Stimulated activated CD4-positive, alpha-beta T cell treated with anti-CD3 and anti-CD28 coated beads, Interleukin-4, amount 100 ng/mL, for 4 hours (primary cell): ENCODE results near the gene MAPK14.
A peak's percentile ranks its signal among the peaks of the same experiment; 100 is the strongest.
"Not testable (repeated sequence)": the region's sequence is repeated elsewhere in the genome, so short reads cannot be mapped to it uniquely, and the experiment has no call there.

Source experiments
- DNase-seq, 2 experiments: peaks; one replicate each; pipeline ENCODE4 v3.0.0-alpha.2; 2020

Gene MAPK14

DNA sequence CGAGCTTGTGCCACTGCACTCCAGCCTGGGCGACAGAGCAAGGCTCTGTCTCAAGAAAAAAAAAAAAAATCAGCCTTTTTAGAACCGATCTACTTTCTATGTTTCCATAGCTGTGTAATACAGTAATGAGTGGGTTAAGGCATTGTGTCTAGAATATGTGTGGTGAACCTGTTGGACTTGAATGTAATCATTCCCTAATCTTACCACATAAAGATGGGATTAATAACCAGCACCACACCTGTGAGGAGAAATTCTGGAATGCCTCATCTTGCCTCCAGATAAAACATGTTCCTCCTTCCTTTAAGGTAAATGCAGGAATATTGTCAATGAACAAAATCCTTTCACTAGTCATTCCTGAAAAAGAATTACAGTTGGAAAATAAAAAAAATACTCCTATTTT is 43.7 kb downstream of the MAPK14 start:
- DNase-seq = no peak

DNA sequence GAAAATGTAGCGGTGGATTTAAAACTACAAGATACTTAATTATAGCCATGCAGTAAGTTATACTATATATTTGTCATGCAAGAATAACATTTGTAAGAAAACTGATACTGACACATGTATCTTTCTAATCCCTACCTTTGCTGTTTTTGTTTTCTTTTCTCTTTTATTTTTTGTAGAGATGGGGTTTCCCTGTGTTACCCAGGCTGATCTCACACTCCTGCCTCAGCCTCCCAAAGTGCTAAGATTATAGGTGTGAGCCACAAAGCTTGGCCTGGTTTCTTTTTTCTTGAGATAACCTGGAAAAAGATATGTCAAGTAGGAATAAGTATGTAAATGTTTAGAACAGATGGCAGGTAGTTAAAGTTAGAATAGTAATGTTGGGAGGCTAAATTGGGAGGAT is 44.1 kb downstream of the MAPK14 start:
- no peak for DNase-seq

DNA sequence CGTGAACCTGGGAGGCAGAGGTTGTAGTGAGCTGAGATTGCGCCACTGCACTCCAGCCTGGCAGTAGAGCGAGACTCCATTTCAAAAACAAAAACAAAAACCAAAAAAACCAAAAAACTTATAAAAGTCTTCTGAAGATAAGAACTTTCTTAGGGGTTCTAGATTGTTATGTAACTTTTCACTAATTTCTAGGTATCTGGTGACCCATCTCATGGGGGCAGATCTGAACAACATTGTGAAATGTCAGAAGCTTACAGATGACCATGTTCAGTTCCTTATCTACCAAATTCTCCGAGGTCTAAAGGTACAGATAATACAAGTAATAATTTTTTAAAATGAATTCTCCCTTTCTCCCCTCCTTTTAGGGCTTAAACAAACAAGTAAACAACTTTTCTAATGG is 45.1 kb downstream of the MAPK14 start:
- no peak for DNase-seq

DNA sequence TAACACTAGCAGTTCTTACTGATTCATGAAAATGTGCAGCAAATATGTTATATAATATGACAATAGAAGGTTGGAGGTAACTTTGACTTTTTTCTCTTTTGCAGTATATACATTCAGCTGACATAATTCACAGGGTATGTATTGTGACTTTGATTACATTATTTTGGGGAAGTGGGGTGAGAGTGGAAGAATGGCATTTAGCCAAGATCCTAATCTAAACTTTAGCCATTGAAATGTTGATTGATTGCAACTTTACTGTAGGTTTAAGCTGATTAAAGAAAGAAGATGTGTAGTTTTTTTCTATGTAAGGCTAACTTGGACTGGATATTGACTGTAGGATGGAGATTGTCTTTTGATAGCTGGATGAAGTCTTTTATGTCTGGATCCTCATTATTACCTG is 46.0 kb downstream of the MAPK14 start:
- no peak for DNase-seq

DNA sequence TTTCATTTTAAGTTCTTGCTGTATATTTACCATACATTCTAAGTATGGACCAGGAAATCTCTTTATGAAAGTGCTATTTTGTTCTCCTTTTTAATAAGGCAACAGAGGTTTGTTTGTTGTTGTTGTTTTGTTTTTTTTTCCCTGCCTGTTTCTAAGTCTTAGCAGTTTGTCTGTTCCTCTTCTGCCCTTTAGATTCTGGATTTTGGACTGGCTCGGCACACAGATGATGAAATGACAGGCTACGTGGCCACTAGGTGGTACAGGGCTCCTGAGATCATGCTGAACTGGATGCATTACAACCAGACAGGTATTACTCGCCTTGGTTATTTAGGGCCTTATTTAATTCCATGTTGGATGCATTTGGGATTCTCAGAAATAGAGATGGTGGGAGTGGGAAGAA is 48.0 kb downstream of the MAPK14 start:
- DNase-seq = no peak

DNA sequence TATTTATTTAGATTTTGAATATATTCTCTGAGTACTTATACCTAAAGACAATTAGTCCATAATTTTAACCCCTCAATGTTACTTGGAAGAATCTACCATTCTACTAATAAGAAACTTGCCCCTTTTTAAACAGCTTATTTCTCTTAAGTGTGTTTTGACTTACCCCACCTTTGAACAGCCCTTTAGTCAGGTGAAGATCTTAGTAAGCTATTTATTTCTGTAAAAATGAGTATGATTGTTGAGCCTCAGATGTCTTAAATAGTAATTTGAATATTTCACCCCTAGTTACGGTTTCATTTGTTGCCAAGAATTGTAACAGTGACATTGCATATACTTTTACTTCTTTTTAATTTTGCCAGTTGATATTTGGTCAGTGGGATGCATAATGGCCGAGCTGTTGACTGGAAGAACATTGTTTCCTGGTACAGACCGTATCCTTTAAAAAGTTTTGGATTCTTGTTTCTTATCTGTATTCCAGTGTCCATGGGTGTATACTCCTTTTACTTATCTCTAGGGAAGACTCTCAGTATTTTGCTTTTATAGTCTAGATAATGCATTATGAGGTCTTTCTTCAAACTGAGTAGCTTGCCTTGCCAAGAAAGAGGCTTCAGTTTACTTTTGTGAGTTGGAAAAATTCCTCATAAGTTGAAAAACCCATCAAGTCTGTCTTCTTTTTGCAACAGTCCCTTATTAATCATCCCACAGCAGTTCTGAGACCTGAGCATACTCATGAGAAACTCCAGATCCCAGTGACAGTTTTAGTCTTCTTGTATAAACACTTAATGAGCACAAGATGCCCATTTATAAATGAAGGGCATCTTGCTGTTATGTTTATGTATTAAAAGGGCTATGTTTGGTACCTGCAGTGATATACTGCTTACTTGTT is 48.8 kb downstream of the MAPK14 start:
- DNase-seq = no peak

DNA sequence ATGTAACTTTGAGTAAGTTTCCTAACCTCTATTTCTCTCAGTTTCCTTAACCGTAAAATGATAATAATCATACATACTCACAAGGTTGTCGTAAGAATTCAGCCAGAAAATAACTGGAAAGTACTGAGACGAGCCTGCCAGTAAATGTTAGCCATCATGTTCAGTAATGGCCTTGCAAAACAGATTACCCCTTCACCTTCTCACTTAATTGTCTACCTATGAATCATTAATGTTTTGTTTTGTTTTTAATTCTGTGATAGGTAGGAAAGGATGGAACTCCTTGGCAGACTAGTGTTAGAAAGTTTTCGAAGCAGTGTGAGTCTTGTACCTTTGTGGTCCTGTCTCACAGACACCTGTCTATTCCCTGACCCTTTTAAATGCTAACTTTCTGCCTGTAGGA is 50.6 kb downstream of the MAPK14 start:
- no peak for DNase-seq

DNA sequence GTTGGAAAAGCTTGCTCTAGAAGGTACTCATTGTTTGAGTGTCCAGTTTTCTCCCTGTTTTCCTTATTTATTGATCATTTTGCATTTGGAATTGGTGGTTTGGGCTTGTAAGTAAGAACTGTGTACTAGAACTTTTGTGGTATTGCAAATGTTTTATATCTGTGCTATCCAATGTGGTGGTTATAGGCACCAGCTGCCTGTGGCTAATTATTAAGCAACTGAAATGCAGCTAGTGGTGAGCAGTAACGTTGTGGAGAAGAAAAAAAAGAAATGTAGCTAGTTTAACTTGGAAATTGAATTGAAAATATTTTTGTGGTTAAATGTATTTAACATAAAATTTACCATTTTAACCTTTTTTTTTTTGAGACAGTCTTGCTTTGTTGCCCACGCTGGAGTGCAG is 52.0 kb downstream of the MAPK14 start:
- no peak for DNase-seq

DNA sequence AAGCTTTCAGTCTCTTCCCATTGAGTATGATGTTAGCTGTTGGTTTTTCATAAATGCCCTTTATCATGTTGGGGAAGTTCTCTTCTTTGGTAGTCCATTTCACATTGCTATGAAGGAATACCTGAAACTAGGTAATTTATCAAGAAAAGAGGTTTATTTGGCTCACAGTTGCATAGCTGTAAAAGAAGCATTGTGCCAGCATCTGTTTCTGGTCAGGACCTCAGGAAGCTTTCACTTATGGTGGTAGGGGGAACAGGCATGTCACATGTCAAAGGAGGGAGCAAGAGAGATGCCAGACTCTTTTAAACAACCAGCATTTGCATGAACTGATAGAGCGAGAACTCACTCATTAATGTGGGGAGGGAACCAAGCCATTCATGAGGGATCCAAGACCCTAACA is 54.7 kb downstream of the MAPK14 start:
- no peak for DNase-seq

DNA sequence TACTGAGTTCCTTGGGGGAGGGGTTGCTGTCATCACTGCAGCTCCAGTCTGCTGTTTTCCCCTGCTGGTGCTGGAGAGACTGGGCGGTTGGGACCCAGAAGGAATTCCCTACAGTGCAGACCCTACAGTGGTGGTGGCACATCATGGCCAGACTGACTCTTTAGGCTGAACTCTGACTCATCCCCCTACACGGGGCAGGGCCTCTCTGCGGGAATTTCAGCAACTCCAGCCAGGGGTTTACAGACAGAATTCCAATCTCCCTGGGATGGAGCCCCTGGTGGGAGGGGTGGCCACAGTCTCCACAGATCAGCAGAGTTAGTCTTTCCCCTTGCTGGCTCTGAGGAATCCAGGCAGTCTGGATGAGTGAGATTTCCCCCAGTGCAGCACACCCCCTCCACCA is 55.8 kb downstream of the MAPK14 start:
- no peak for DNase-seq

DNA sequence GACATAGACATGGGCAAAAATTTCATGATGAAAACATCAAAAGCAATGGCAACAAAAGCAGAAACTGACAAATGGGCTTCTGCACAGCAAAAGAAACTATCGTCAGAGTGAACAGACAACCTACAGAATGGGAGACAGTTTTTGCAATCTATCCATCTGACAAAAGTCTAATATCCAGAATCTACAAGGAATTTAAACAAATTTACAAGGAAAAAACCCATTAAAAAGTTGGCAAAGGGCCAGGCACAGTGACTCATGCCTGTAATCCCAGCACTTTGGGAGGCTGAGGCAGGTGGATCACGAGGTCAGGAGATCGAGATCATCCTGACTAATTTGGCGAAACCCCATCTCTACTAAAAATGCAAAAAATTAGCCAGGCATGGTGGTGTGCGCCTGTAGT is 60.6 kb downstream of the MAPK14 start:
- not testable (repeated sequence) for DNase-seq

DNA sequence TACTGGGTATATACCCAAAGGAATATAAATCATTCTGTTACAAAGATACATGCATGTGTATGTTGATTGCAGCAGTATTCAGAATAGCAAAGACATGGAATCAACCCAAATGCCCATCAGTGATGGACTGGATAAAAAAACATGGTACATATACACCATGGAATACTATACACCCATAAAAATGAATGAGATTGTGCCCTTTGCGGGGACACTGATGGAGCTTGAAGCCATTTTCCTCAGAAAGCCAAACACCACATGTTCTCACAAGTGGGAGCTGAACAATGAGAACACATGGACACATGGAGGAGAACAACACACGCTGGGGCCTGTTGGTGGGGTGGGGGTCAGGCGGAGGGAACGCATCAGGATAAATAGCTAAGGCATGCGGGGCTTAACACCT is 61.4 kb downstream of the MAPK14 start:
- no peak for DNase-seq

DNA sequence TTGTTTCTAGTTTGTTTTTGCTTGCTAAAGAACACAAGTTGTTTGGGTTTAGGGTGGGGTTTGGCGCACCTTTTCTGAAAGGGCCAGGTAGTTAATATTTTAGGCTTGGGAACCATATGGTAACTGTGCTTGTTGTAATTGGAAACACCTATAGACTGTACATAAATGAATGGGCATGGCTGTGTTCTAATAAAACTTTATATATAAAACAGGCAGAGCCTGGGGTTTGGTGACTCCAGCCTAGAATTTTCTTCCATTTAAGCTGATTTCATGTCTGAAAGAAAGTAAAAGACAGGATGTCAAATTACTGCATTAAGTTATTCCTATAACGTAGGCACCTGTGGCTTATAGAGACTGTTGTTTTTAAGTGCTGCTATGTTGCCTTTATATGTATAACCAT is 66.6 kb downstream of the MAPK14 start:
- DNase-seq = no peak

DNA sequence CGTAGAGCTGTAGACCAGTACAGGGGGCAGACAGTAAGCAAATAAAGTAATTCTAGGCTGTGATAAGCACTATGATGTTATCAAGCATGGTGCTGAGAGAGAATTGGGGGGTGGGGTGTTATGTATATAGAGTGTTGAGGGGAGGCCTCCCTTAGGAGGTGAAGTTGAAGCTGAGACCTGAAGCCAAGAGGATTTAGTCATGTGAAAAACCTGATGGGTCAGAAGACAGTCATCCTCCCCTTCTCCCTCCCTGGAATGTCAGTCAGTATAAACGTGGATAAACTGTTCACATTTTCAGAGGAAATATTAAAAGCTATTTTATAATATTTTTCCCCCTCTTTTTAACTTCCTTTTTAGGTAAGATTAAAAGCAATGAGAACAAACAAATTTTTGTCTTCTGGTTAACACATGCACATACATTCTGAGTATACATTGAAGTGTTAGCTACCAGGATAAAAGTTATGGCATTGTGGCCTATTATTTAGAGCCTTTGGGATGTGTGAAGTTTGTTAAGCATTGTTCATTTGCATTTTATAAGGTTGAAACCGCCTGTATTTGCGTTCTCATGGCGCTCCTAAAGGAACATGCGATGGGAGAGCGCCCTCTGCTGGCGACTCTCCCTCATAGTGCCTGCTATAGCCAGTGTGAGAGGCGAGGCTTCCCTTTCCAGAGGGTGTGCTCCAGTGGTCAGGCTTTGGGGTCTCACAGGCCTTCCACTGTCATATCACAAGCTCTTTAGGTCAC is 67.3 kb downstream of the MAPK14 start:
- DNase-seq = peak; percentile 74 to 80

DNA sequence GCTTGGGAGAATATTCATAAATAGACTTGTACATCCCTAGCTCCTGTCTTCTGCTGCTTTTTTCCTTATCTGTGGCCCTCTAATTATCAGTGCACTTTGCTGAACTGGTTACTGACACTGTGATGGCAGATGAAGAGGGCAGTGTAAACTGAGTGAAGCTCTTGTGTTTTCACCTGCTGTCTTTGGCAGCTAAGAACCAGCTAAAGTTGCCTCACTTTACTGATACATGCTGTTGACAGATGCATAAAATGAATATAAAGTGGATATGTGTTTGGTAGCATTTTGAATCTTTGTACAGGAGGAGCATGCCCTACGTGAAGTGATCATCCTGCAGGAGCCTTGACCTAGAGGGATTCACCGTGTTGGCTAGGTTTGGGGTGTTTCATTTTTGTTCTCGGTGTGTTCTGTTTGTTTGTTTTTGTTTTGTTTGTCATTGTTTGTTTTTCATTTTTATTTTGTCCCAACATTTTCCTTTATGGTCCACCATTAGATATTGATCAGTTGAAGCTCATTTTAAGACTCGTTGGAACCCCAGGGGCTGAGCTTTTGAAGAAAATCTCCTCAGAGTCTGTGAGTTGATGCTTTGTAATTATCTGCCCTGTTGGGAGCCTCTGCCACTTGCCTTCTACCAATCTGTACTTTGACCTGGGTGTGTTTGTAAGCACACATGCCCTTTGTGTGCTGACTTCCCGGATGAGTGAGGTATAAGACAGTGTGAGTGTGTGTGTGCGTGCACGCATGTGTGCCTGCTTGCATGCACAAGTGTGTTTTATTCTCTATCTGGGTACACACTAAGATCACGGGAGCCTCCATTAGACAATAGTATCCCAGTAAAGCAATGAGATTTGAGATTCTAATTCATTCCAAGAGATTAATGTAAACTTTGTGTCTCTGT is 68.1 kb downstream of the MAPK14 start:
- DNase-seq = no peak

DNA sequence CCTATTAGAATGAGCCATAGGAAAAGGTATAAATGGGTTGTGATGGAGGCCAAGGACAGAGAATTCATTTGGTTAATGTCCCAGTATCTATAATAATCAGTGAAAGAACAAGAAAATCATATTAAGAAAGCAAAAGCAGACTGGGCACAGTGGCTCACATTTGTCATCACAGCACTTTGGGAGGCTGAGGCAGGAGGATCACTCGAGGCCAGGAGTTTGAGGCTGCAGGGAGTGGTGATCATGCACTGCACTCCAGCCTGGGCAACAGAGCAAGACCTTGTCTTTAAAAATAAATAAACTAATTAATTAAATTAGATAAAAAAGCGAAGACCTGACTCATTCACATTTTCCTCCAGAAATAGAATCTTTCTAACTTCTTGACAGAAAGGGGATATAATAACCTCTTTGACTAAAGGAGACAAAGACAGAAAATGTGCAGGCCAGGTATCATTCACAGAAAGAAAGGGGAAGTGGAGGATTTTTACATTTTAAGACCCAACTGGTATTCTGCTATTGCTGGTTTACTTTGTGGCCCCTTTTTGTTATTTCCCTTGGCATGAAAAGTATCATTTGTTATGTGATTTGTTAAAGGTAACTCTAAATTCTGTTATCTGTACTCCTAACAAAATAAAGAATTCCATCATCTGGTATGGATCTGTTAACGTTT is 70.8 kb downstream of the MAPK14 start:
- no peak for DNase-seq

DNA sequence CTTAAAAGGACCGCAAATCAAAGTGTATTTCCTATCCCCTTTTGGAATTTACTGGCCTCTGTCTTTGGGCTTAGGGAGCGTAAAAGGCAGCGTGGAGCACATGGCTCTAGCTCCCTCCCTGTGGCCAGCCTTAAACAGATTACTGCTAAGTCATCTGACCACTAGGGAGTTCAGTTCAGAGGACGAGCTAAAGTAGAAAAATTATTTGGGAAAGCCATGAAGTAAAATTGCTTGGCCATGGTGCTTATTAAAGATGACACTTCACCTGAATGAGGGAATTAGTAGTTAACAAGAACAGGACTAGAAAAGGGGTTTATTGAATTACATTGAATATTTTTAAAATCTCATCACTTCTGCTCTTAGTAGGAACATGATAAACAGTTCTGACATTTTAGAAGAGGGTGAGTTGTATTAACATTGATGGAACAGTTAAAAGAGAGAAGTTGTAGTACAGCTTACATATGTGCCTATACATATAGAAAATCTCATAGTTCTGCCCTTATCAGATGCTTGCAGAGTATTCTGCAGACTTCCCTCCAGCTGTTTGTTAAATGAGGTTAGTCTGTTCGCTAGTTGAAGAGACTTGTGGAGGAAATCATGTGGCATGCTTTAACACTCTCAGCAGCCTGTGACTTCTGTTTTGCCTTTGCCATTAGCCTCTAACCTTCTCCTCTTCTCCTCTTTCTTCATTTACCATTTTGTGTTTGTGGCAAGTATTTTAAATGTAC is 71.5 kb downstream of the MAPK14 start:
- DNase-seq = no peak

DNA sequence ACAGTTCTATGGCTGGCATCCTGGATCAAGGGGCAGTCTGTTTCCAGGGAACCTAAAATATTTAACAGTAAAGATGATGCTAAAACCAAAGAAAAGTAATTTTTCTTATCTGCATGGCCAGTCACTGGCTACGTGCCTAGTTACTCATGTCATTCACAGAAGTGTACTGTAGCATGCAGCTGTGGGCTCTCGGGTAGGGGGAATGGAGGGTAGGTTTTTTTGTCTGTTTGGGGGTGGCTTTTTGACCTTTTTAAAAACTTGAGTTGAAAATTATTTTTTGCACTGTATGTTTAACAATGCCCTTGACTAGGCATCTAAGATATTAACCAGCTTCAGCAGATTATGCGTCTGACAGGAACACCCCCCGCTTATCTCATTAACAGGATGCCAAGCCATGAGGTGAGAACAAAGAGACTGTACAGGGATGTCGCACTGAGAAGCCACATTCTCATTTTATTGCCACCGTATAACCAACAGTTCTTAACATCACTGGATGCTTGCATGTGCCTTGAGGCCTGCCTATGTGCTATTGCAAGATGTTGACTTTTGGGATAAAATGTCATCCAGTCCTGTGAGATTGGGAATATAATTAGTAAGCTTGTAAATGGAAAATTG is 72.4 kb downstream of the MAPK14 start:
- DNase-seq = peak in 1 of 2 experiments; percentile 18

DNA sequence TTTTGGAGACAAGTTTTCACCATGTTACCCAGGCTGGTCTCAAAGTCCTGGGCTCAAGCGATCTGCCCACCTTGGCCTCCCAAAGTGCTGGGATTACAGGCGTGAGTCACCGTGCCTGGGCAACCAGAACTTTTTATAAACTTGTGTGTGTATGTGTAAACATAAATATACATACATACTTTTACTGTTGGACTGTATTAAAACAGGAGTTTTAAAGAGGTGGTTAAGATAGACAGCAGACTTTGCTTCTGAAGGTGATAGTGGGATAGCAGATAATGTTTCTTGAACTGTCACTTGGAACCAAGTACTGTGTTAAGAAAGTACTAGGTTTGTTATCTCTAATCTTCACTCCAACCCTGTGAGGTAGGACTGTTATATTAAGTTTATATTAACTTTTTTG is 74.1 kb downstream of the MAPK14 start:
- no peak for DNase-seq

DNA sequence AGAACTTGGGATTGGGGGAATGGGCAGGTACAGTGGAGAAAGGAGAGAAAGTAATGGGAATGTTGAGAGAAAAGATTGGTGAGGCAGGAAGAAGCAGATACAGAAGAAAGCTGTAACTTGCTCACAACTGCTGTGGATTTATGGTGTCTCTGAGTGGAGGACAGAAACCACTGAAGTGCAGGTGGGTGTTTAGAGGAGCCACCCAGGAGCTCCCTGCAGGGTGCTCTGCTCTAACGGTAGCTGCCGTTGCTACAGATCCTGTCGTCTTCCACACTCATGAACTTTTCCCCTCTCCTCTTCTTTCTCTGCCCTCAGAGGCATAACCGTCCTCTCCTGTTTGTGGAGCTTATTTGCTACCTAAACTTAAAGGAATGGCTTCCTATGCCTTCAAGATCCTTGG is 75.2 kb downstream of the MAPK14 start:
- no peak for DNase-seq

DNA sequence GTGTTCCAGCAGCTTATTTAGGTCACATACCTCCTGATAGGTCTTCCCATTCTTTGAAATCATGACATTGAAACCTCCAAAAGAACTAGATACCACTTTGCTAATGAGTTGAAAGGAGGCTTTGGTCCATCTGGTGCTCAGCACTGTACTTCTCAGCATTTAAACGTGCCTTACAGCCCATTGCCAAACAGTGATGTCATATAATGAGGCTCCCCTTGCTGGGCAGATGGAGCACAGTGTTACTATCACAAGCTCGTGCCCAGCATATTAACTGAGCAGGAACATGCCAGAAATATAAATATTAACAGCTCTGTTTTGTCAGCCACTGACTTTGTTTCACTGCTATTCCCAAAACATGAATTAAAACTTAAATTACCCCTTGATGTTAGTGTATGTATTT is 77.2 kb downstream of the MAPK14 start:
- no peak for DNase-seq

DNA sequence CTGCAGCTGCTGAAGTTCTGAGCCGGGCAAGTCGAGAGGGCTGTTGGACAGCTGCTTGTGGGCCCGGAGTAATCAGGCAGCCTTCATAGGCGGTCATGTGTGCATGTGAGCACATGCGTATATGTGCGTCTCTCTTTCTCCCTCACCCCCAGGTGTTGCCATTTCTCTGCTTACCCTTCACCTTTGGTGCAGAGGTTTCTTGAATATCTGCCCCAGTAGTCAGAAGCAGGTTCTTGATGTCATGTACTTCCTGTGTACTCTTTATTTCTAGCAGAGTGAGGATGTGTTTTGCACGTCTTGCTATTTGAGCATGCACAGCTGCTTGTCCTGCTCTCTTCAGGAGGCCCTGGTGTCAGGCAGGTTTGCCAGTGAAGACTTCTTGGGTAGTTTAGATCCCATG is 81.5 kb downstream of the MAPK14 start:
- no peak for DNase-seq
